Lung (tissue), 12 donors: ENCODE data around the gene HTR6. TPM values are rescaled to one million over a fixed set of nuclear protein-coding genes. Genes with fewer than 3 reads are reported as not detected.

Source experiments
- ATAC-seq: fragments of 200-7000 bp; cut with Tn5 transposase; one replicate; pipeline ENCODE4 v1.9.1; 2020; ENCODE audit warnings: moderate number of reproducible peaks; ENCODE audit not compliant: insufficient read depth, low FRiP score
- DNase-seq, 3 donors: peaks; one replicate each; pipeline ENCODE4 v3.0.0-alpha.2; 2013 to 2017
- H3K27ac ChIP-seq, 2 donors: one replicate each; pipeline ENCODE4 v1.5.1; 2013; ENCODE audit warnings: mild to moderate bottlenecking in 2 of 2, moderate library complexity in 2 of 2, control low read depth in 1 of 2, inconsistent platforms in 1 of 2, low read depth in 1 of 2, low read length in 1 of 2
- H3K27me3 ChIP-seq, 3 donors: one replicate each; pipeline ENCODE4 v1.5.1; 2013; ENCODE audit warnings: low read length in 2 of 3; ENCODE audit not compliant: control insufficient read depth in 3 of 3, insufficient read depth in 3 of 3
- H3K36me3 ChIP-seq, 4 donors: one replicate each; pipeline ENCODE4 v1.5.1; 2013; ENCODE audit warnings: low read length in 4 of 4, mild to moderate bottlenecking in 1 of 4, moderate library complexity in 1 of 4; ENCODE audit not compliant: control insufficient read depth in 4 of 4, insufficient read depth in 4 of 4
- H3K4me1 ChIP-seq, 5 donors: one replicate each; pipeline ENCODE4 v1.5.1; 2013; ENCODE audit warnings: low read length in 5 of 5, mild to moderate bottlenecking in 2 of 5, moderate library complexity in 1 of 5; ENCODE audit not compliant: control insufficient read depth in 5 of 5, insufficient read depth in 5 of 5
- H3K4me3 ChIP-seq: one replicate; pipeline ENCODE4 v1.5.1; 2013; ENCODE audit warnings: mild to moderate bottlenecking, control low read depth, moderate library complexity
- H3K9ac ChIP-seq, 2 donors: one replicate each; pipeline ENCODE4 v1.5.1; 2013; ENCODE audit warnings: low read length in 2 of 2, control low read depth in 1 of 2; ENCODE audit not compliant: insufficient read depth in 1 of 2
- H3K9me3 ChIP-seq, 4 donors: one replicate each; pipeline ENCODE4 v1.5.1; 2013; ENCODE audit warnings: low read length in 3 of 4, mild to moderate bottlenecking in 1 of 4, moderate library complexity in 1 of 4; ENCODE audit not compliant: control insufficient read depth in 4 of 4, insufficient read depth in 3 of 4
- CTCF ChIP-seq: IDR thresholded peaks from 2 replicates; pipeline ENCODE4 v1.5.1; 2012; ENCODE audit warnings: mild to moderate bottlenecking; ENCODE audit errors: control extremely low read depth, extremely low read depth
- WGBS, 2 donors: extraction: QIAGEN DNeasy Blood & Tissue Kit; methylation state at CpG; one replicate each; pipeline ENCODE4 v1.1.7; 2013; 5-methylcytosine and 5-hydroxymethylcytosine counted together
- polyA plus RNA-seq, 2 donors: library from polyadenylated mRNA; stranded (reverse); fragments of 200-250 nt; gene quantifications; one replicate each; pipeline ENCODE4 v1.2.1, GENCODE V29; 2013
- total RNA-seq, 2 donors: library from RNA; depleted of rRNA in 1 of 2; stranded (reverse); fragments of >200 nt in 1 of 2; gene quantifications; one replicate each; pipeline ENCODE4 v1.2.1, GENCODE V29; 2014 to 2021
- donor health status: control.
- donor health status: control.
- donor health status: Bipolar disorder and iron deficiency.
- donor health status: healthy.
- donor health status: DM: yes; HTN: yes; CAD: no.

Gene HTR6
- total and polyA plus RNA-seq, 4 donors: not detected

- H3K36me3 ChIP-seq: peaks cover 0 to 4% (median 0%) of the 10 kb centered on the region in 4 donors
- H3K4me3 ChIP-seq: no peak overlapping the region
- 95 to 96% methylated on average over 3 of the region's 3 CpGs for WGBS, 2 donors
- no peak for TF ChIP-seq CTCF
- H3K4me1 ChIP-seq: no peaks in the 10 kb centered on the region
- no peaks in the 10 kb centered on the region for H3K27me3 ChIP-seq
- peaks cover 0 to 3% (median 0%) of the 10 kb centered on the region in 4 donors for H3K9me3 ChIP-seq
- no peak for ATAC-seq
- DNase-seq: no peak
- no peak overlapping the region for H3K9ac ChIP-seq
- H3K27ac ChIP-seq: no peak overlapping the region
Observed at GRCh38 chr1:19682257-19682656, 17.6 kb downstream of the HTR6 start.

GRCh38 chr1:19682901-19683300 lies 18.2 kb downstream of the HTR6 start:
- Histone ChIP-seq H3K9ac (no peak overlapping the region), H3K36me3 (peaks cover 0 to 4% (median 0%) of the 10 kb centered on the region in 4 donors), H3K9me3 (peaks cover 0 to 9% (median 2%) of the 10 kb centered on the region in 4 donors), H3K4me3 (no peak overlapping the region), H3K27ac (no peak overlapping the region), H3K4me1 (no peaks in the 10 kb centered on the region), H3K27me3 (no peaks in the 10 kb centered on the region)
- no peak for TF ChIP-seq CTCF
- 73 to 83% methylated on average over 5 to 7 of the region's 7 CpGs for WGBS, 2 donors
- DNase-seq (no peak), ATAC-seq (no peak)

- Histone ChIP-seq H3K27me3 (no peaks in the 10 kb centered on the region), H3K9ac (no peak overlapping the region), H3K36me3 (peaks cover 0 to 4% (median 0%) of the 10 kb centered on the region in 4 donors), H3K4me3 (no peak overlapping the region), H3K27ac (no peak overlapping the region), H3K4me1 (no peaks in the 10 kb centered on the region), H3K9me3 (peaks cover 0 to 12% (median 2%) of the 10 kb centered on the region in 4 donors)
- WGBS, 2 donors: 90 to 92% methylated on average over 8 of the region's 8 CpGs
- ATAC-seq (no peak), DNase-seq (no peak)
- no peak for TF ChIP-seq CTCF
Observed at GRCh38 chr1:19683351-19683750, 18.7 kb downstream of the HTR6 start.

- Histone ChIP-seq H3K27me3 (no peaks in the 10 kb centered on the region), H3K4me3 (no peak overlapping the region), H3K9ac (no peak overlapping the region), H3K36me3 (peaks cover 0 to 6% (median 0%) of the 10 kb centered on the region in 4 donors), H3K4me1 (no peaks in the 10 kb centered on the region), H3K9me3 (peaks cover 0 to 13% (median 2%) of the 10 kb centered on the region in 4 donors), H3K27ac (no peak overlapping the region)
- 90 to 91% methylated on average over 2 of the region's 2 CpGs for WGBS, 2 donors
- DNase-seq: no peak
- TF ChIP-seq CTCF: no peak
- ATAC-seq: no peak
Observed at GRCh38 chr1:19684677-19685076, 20.0 kb downstream of the HTR6 start.
